Activated CD8-positive, alpha-beta T cell treated with anti-CD3 and anti-CD28 coated beads, Interleukin-2, amount 10 ng/mL, durations not matched to agents 7 days and 5 days (primary cell): Measurements from ENCODE around the gene PDE6D. TPM values are rescaled to one million over a fixed set of nuclear protein-coding genes. Genes with fewer than 3 reads are reported as not detected.

Experiments
- ATAC-seq: fragments of 150-1000 bp; cut with Tn5 transposase; one replicate; pipeline ENCODE4 v1.10.0; 2021; ENCODE audit warnings: moderate library complexity
- CTCF ChIA-PET: fragments of 350-600 bp; sonication (Branson Sonifier 250); formaldehyde crosslinking; loops from one replicate; lab custom pipeline; 2021; ENCODE audit warnings: antibody characterized with exemption; lab: Charles Lee
- POLR2A ChIA-PET: fragments of 350-600 bp; sonication (Branson Sonifier 250); formaldehyde crosslinking; loops from one replicate; lab custom pipeline; 2021; ENCODE audit warnings: antibody characterized with exemption; lab: Charles Lee
- DNase-seq: peaks from one replicate; pipeline ENCODE4 v3.0.0-alpha.2; 2020
- H3K27ac Mint-ChIP-seq: one replicate; pipeline ENCODE4 v1.8.0; 2021; ENCODE audit warnings: mild to moderate bottlenecking, mixed read lengths
- H3K27me3 Mint-ChIP-seq: one replicate; pipeline ENCODE4 v1.8.0; 2021; ENCODE audit warnings: low read depth, mixed read lengths
- H3K36me3 Mint-ChIP-seq: one replicate; pipeline ENCODE4 v1.8.0; 2021; ENCODE audit warnings: low read depth, mixed read lengths
- H3K4me1 Mint-ChIP-seq: one replicate; pipeline ENCODE4 v1.8.0; 2021; ENCODE audit warnings: low read depth, mixed read lengths
- H3K4me3 Mint-ChIP-seq: one replicate; pipeline ENCODE4 v1.8.0; 2021; ENCODE audit warnings: mild to moderate bottlenecking, mixed read lengths
- H3K9me3 Mint-ChIP-seq: one replicate; pipeline ENCODE4 v1.8.0; 2022; ENCODE audit warnings: mixed read lengths; ENCODE audit not compliant: insufficient read depth
- total RNA-seq, 2 experiments: library from RNA; stranded (reverse); gene quantifications; one replicate each; pipeline ENCODE4 v1.2.3, GENCODE V29; 2021

The PDE6D gene
- total RNA-seq, 2 experiments from 2014 or later, result 31.9 to 35.1 TPM

DNA sequence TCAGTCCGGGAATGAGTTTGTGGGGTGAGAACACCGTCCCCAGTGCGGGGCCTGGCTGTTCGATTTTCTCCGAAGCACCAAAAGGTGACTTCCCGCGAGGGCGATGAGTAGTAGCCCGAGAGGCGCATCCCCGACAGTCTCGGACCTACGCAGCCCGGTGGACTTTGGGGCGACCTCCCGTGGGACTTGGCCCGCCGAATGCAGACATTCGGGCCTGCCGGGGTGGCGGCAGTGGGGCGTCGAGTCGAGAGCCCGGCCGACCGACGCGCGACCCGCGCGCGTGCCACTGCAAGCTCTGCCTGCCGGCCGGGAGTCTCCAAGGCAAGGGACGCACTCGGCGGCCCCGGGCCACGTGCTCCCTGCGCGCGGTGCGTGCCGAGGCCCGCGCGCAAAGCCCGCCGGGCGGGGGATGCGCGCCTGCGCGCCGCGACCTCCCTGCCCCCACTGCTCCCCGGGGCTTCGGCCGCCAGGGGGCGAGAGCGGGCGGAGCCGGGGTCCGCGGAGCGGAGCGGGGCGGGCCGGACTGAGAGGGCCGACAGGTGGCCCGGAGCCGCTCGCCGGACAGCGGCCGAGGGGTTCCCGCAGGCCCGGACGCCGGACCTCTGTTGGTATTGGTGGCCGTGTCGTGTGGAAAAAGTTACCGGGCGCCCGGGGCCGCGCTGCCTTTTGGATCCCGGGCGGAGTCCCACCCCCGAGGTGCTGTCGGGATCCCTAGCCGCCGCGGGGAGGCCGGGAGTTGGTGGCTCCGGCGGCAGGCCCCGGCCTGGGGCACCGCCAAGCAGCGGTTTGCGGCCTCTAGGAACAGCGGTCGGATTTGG is 70.9 kb downstream of the PDE6D start:
- H3K36me3 Mint-ChIP-seq, result peaks cover 61% of the 10 kb centered on the region
- DNase-seq (peak; percentile 88), ATAC-seq (peak; percentile 25)
- peak overlapping the region; percentile 96 for H3K27ac Mint-ChIP-seq
- POLR2A ChIA-PET, result interaction anchor here (0.6 to 7.2 kb wide), 11 partner anchors 10 to 246 kb away, joined by 3 to 129 read pairs (median 5); partner anchors contain the start of gene NCL
- peak overlapping the region; percentile 83 for H3K4me3 Mint-ChIP-seq
- no peaks in the 10 kb centered on the region for H3K9me3 Mint-ChIP-seq
- H3K4me1 Mint-ChIP-seq, result peaks cover 40% of the 10 kb centered on the region
- CTCF ChIA-PET, result interaction anchor here (0.6 to 1.3 kb wide), 6 partner anchors 23 to 97 kb away, joined by 3 to 12 read pairs (median 4); no protein-coding TSS in a partner anchor
- no peaks in the 10 kb centered on the region for H3K27me3 Mint-ChIP-seq

DNA sequence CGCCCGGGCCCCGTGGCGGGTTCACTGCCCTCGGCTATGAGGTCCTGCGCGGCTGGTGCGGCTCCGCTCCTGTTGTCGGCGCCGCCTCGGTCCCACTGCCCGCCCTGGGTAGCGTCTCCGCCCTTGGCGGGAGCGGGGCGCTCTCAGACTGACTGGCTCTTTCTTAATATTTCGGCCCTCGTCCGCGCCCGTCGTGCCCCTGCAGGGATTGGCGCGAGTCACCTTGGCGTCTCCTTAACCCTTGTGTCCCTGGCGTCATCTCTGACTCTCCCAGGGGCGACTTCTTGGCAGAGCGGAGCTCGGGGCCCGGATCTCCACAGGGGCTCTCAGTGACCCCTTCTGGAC is 71.5 kb downstream of the PDE6D start:
- no peaks in the 10 kb centered on the region for H3K9me3 Mint-ChIP-seq
- H3K36me3 Mint-ChIP-seq, result peaks cover 61% of the 10 kb centered on the region
- peaks cover 38% of the 10 kb centered on the region for H3K4me1 Mint-ChIP-seq
- DNase-seq (peak; percentile 54), ATAC-seq (no peak)
- peak overlapping the region; percentile 83 for H3K4me3 Mint-ChIP-seq
- H3K27ac Mint-ChIP-seq, result peak overlapping the region; percentile 96
- CTCF ChIA-PET, result interaction anchor here (0.6 to 1.3 kb wide), 6 partner anchors 22 to 96 kb away, joined by 3 to 12 read pairs (median 4); no protein-coding TSS in a partner anchor
- POLR2A ChIA-PET, result interaction anchor here (0.6 to 7.2 kb wide), 10 partner anchors 10 to 245 kb away, joined by 3 to 129 read pairs (median 10); partner anchors contain the start of gene NCL
- no peaks in the 10 kb centered on the region for H3K27me3 Mint-ChIP-seq

DNA sequence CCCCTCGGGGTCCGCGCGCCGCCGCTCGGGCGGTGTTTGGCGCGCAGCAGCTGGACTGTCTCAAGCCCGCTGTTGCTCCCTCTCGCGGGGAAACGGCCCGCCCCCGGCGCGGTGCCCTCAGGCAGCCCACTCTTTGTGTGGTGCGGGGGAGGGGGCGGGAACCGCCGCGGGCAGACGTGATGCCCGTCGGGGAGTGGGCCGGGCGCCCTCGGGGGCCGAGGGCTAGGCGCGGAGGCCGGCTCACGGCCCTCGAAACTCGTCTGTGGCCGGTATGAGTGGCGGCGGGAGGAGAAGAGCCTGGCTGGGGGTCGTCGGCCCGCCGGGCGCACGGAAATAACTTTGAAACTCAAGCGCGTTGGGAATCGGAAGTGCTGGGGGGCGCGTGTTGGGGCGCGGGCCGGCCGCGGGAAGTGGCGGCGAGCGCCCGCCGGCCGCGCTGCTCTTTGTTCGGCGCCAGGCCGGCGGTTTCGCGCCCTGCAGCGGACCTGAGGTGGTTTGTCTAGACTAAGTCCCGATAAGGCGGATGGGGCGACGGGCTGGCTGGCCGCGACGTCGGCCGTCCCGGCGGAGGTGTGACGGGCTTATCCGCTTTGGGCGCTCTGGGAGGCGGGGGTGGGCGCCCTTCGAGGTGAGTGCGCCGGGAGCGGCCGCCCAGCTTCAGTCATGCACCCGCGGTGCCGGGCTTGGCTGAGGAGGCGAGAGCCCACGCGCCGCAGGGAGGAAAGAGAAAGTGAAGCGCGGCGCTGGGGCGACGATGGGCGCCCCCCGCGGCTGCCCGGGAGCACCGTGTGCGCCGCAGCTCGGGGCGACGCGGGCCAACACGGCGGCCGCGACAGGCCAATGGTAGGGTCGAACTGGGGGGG is 72.1 kb downstream of the PDE6D start:
- Mint-ChIP-seq H3K4me3 (peak overlapping the region; percentile 99), H3K36me3 (peaks cover 58% of the 10 kb centered on the region), H3K27ac (peak overlapping the region; percentile 100), H3K9me3 (no peaks in the 10 kb centered on the region), H3K4me1 (peaks cover 38% of the 10 kb centered on the region), H3K27me3 (no peaks in the 10 kb centered on the region)
- DNase-seq (peak; percentile 62), ATAC-seq (peak; percentile 2)
- ChIA-PET POLR2A (interaction anchor here (0.8 to 7.2 kb wide), 22 partner anchors 8 to 245 kb away, joined by 3 to 129 read pairs (median 5); partner anchors contain the start of genes COPS7B and NCL), CTCF (interaction anchor here (1.1 to 9.7 kb wide), 7 partner anchors 21 to 104 kb away, joined by 6 to 139 read pairs (median 12); partner anchors contain the start of gene COPS7B)

DNA sequence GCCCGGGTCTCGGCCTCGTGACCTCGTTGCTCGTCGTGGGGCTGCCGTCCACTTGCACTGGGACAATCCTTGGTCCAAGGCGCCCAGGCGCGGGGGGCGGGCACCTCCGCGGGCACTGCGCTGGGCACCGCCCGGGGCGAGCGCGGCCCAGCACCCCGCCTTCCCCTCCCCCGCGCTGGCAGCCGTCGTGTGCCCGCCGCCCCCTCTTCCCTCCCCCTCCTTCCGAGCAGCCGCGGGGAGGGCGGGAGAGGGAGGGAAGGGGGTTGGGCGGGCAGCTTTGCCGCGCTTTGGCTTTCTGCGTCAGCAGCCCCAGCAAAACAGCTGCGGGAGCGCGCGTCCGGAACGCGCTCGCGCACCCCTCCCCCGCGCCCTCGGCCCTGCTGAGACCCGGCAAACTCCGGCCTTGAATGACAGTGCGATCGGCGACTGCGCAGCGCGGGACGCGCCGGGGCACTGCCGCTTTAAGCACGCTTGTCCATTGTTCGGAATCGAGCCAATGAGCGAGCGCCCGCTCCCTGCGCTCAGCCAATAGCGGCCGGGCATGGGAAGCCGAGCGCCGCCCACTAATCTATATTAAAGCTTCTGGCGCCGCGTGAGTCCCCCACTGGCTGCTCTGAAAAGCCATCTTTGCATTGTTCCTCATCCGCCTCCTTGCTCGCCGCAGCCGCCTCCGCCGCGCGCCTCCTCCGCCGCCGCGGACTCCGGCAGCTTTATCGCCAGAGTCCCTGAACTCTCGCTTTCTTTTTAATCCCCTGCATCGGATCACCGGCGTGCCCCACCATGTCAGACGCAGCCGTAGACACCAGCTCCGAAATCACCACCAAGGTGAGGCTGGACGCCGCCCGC is 72.9 kb downstream of the PDE6D start, which contains the start of gene PTMA:
Gene PTMA (plus strand): TSS at position 599 of the 846 bp plus-strand sequence. CDS start 182 bp downstream, at position 781.
- Mint-ChIP-seq H3K9me3 (no peaks in the 10 kb centered on the region), H3K4me3 (peak within 1 kb of the TSS; percentile 99), H3K36me3 (peaks cover 50% of the 10 kb centered on the region), H3K27ac (peak within 1 kb of the TSS; percentile 100), H3K27me3 (no peaks in the 10 kb centered on the region), H3K4me1 (peaks cover 31% of the 10 kb centered on the region)
- CTCF ChIA-PET, result interaction anchor here (1.6 to 9.7 kb wide), 7 partner anchors 7 to 244 kb away, joined by 5 to 139 read pairs (median 16); partner anchors contain the start of genes COPS7B and NCL
- peak; percentile 100 for DNase-seq
- POLR2A ChIA-PET, result interaction anchor here (0.6 to 7.2 kb wide), 25 partner anchors 9 to 977 kb away, joined by 3 to 129 read pairs (median 5); partner anchors contain the start of genes COPS7B, NCL and PDE6D
- ATAC-seq, result peak; percentile 72

DNA sequence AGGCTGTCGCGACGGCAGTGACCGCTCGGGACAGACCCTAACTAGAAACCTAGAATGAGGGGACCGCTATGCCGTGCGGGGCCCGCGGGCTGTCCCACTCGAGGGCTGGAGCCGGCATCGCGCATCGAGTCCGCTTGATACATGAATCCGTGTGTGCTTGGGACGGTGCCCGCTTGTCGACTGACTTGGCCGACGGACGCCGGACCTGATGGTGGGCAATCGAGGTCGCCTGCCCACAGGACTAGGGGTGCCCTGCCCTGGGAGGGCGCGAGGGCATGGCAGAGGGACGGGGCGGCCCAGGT is 73.5 kb downstream of the PDE6D start:
- H3K27ac Mint-ChIP-seq, result peak overlapping the region; percentile 100
- ATAC-seq (peak; percentile 2), DNase-seq (peak; percentile 62)
- H3K4me3 Mint-ChIP-seq, result peak overlapping the region; percentile 97
- H3K9me3 Mint-ChIP-seq, result no peaks in the 10 kb centered on the region
- H3K27me3 Mint-ChIP-seq, result no peaks in the 10 kb centered on the region
- POLR2A ChIA-PET, result interaction anchor here (0.6 to 7.2 kb wide), 10 partner anchors 9 to 243 kb away, joined by 3 to 129 read pairs (median 6); partner anchors contain the start of genes NCL and PDE6D
- CTCF ChIA-PET, result interaction anchor here (0.9 to 9.7 kb wide), 18 partner anchors 8 to 243 kb away, joined by 3 to 139 read pairs (median 7); partner anchors contain the start of genes COPS7B and NCL
- H3K36me3 Mint-ChIP-seq, result peaks cover 45% of the 10 kb centered on the region
- H3K4me1 Mint-ChIP-seq, result peaks cover 28% of the 10 kb centered on the region

DNA sequence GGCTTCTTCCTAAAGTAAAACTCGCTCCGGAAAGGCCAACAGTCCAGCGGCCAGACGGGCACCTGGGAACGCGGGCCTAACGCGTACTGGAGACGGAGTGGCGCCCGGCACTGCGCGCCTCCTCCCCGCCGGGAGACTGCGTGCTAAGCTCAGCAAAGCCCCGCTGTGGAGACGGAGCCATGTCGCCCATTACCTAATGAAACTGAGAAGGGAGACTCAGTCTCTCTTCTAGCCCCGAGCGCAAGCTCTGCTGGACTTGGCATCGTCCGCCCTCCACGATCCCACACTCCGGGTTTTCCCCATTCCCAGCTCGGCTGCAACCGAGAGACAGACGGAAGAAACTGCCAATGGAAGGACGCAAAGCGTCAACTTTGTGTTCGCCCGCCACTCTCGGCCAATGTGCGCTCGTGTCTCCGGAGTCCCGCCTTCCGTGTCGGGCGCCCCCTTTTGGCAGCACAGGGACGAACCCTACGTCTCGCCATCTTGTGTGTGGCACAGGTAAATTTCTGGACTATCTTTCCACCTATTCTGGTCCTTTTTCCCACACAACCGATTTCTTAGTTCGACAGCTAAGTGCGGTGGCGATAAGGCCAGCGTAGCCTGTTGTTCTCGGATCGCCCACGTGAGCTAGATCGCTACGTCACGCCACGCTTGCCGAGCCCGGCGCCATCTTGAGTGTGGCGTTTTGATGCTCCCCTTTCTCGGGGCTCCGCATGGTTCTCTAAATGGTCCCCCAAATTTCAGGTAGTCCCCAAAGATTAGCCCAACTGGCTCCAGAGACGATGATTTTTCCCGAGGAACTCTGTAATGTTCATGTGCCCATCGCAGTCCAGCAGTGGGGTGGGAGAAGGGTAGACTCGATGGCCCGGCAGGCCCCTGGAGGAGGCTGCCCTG is 74.1 kb downstream of the PDE6D start:
- CTCF ChIA-PET, result interaction anchor here (0.5 to 9.7 kb wide), 24 partner anchors 9 to 912 kb away, joined by 3 to 139 read pairs (median 6); partner anchors contain the start of genes COPS7B and NCL
- H3K27ac Mint-ChIP-seq, result peak overlapping the region; percentile 100
- H3K4me1 Mint-ChIP-seq, result peaks cover 22% of the 10 kb centered on the region
- POLR2A ChIA-PET, result interaction anchor here (0.7 to 7.2 kb wide), 12 partner anchors 8 to 242 kb away, joined by 4 to 129 read pairs (median 6); partner anchors contain the start of genes COPS7B and NCL
- H3K27me3 Mint-ChIP-seq, result no peaks in the 10 kb centered on the region
- no peaks in the 10 kb centered on the region for H3K9me3 Mint-ChIP-seq
- peak overlapping the region; percentile 97 for H3K4me3 Mint-ChIP-seq
- ATAC-seq, result peak; percentile 38
- peaks cover 39% of the 10 kb centered on the region for H3K36me3 Mint-ChIP-seq
- peak; percentile 98 for DNase-seq

DNA sequence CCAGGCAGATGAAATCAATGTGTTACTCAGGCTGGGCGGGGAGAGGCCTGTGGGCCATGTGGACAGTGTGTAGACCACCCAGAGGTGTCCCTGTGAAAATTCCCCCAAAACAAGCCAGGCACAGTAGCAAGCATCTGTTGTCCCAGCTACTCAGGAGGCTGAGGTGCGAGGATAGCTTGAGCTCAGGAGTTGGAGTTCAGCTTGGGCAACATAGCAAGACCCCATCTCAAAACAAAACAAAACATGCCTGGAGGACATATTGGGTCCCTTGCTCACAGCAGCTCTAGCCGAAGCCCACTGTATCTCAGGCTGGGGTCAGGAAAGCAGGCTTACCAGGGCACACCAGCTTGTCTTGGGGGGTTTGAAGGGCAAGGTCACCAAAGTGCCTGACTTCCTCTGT is 77.1 kb downstream of the PDE6D start:
- H3K4me1 Mint-ChIP-seq, result peaks cover 16% of the 10 kb centered on the region
- no peak overlapping the region for H3K4me3 Mint-ChIP-seq
- POLR2A ChIA-PET, result interaction anchor here (1.5 to 7.2 kb wide), 2 partner anchors 20 to 90 kb away, joined by 5 to 129 read pairs; no protein-coding TSS in a partner anchor
- no peaks in the 10 kb centered on the region for H3K27me3 Mint-ChIP-seq
- ATAC-seq (no peak), DNase-seq (no peak)
- peaks cover 17% of the 10 kb centered on the region for H3K36me3 Mint-ChIP-seq
- CTCF ChIA-PET, result interaction anchor here (0.6 to 9.7 kb wide), 5 partner anchors 12 to 92 kb away, joined by 3 to 139 read pairs (median 5); no protein-coding TSS in a partner anchor
- no peak overlapping the region for H3K27ac Mint-ChIP-seq
- no peaks in the 10 kb centered on the region for H3K9me3 Mint-ChIP-seq

DNA sequence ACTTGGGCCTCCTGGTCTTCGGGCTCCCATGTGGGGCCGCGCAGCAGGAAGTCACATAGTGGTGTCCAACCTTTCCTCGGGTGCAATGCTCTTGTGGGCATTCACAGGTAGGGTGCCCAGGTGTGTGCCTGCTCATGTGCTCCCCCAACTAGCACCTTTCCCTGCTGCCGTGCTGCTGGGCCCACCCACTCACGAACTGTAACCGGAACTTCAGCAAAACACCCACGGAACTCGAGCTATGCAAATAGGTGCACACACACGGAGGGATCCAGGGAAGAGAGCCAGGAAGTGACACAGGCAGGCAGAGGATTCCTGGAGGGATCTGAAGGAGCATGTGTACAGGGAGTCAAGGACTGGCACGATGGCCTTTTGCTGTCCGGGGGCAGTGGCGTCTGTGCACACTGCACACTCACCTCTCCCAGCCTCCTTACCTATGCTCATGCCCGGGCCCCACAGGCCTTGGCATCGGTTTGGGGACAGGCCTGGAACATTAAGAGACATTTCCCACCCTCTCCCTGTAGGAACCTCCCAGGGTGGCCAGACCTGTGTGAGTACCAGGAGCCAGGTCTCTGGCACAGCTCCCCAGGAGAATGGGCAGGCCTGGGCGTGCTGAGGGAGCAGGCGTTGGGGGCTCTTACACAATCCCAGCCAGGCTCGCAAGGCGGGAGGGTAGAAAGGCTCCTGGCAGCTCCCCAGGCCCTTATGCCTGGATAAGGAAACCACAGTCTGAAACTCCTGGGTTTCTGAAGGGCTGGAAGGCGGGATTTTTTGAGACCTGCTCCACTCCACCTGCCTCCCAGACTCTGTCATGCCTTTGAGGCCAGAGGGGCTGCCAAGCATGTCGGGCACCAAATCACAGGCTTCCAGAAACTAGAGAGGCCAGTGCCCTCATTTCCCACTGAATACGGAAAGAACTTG is 79.4 kb downstream of the PDE6D start:
- CTCF ChIA-PET, result interaction anchor here (0.7 to 9.7 kb wide), 4 partner anchors 14 to 1332 kb away, joined by 3 to 139 read pairs (median 42); no protein-coding TSS in a partner anchor
- H3K9me3 Mint-ChIP-seq, result no peaks in the 10 kb centered on the region
- no peaks in the 10 kb centered on the region for H3K27me3 Mint-ChIP-seq
- H3K27ac Mint-ChIP-seq, result no peak overlapping the region
- DNase-seq, result no peak
- ATAC-seq, result no peak
- POLR2A ChIA-PET, result interaction anchor here (1.3 to 1.5 kb wide), 2 partner anchors 10 to 88 kb away, joined by 3 read pairs; no protein-coding TSS in a partner anchor
- no peak overlapping the region for H3K4me3 Mint-ChIP-seq
- peaks cover 16% of the 10 kb centered on the region for H3K4me1 Mint-ChIP-seq
- H3K36me3 Mint-ChIP-seq, result peaks cover 10% of the 10 kb centered on the region
